Cardiac fibroblast (primary cell): Measurements from ENCODE around the gene FRMD4A.

Experiments used
- DNase-seq, 2 donors: peaks; one replicate each; pipeline versions ENCODE4 v3.0.0 to v3.0.0-alpha.2; 2010; ENCODE audit warnings: low read depth in 2 of 2
- H3K4me3 ChIP-seq, 2 donors: replicated peaks in 1 of 2; 1 replicate in 1 of 2; 2 replicates in 1 of 2; pipeline ENCODE4 v1.5.1; 2011; ENCODE audit warnings: low read depth in 2 of 2, low read length in 2 of 2, mild to moderate bottlenecking in 2 of 2, moderate library complexity in 1 of 2
- TF ChIP-seq, protein P1 (sequence below): IDR thresholded peaks from one replicate; pipeline ENCODE4 v1.5.1; 2011; ENCODE audit warnings: low read depth, mild to moderate bottlenecking, low read length, inconsistent platforms

Gene FRMD4A

DNA sequence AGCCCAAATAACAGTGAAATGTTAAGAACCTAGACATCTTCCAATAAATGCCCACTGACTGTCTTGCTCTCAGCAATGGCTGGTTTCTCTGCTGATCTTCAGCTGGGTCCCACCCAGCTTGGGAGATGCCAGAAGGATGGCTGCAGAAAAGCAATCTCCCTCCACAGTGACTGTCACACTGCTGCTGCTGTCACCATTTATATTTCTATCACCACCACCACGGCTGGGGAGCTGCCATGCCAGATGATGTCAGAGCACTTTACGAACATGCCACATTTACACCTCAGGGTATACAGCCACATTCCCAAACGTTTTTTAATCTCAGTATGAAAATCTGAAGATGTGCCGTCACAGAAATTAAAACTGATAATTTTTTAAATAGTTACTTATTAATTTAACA is 29.8 kb upstream of the FRMD4A start:
- TF ChIP-seq, protein P1, sequence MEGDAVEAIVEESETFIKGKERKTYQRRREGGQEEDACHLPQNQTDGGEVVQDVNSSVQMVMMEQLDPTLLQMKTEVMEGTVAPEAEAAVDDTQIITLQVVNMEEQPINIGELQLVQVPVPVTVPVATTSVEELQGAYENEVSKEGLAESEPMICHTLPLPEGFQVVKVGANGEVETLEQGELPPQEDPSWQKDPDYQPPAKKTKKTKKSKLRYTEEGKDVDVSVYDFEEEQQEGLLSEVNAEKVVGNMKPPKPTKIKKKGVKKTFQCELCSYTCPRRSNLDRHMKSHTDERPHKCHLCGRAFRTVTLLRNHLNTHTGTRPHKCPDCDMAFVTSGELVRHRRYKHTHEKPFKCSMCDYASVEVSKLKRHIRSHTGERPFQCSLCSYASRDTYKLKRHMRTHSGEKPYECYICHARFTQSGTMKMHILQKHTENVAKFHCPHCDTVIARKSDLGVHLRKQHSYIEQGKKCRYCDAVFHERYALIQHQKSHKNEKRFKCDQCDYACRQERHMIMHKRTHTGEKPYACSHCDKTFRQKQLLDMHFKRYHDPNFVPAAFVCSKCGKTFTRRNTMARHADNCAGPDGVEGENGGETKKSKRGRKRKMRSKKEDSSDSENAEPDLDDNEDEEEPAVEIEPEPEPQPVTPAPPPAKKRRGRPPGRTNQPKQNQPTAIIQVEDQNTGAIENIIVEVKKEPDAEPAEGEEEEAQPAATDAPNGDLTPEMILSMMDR: no peak
- no peak overlapping the region for H3K4me3 ChIP-seq
- DNase-seq: no peak

DNA sequence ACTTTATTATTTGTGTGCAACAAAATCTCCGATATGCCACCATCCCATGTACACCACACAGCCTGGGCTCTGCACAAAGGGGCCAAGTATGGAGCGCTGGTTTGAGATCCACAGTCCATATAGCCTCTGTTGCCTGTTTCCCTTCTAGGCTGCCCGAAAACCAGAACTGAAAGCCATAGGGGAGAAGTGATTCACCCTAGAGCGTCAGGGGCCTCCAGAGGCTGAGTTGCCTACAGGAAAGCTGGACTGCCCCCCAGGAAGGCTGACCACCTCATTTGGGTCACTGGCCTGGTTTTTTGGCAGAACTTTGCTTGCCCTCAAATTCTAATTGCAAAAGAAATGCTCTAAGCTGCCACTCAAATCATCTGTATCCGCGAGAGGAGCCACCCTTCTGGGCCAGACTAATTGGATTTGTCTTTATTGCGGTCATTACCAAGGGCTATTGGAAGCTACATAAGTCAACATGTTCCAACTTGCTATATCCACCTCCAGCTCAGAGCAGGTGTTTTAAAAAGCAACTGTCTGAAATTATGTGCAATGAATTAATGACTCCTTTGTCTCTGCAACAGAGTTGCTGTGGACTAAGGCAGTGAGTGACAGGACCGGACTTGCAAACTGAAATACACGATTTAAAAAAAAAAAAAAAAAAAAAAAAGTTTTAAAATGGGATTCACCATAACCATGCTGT is 28.3 kb upstream of the FRMD4A start:
- DNase-seq: no peak
- TF ChIP-seq, protein P1: no peak
- no peak overlapping the region for H3K4me3 ChIP-seq

DNA sequence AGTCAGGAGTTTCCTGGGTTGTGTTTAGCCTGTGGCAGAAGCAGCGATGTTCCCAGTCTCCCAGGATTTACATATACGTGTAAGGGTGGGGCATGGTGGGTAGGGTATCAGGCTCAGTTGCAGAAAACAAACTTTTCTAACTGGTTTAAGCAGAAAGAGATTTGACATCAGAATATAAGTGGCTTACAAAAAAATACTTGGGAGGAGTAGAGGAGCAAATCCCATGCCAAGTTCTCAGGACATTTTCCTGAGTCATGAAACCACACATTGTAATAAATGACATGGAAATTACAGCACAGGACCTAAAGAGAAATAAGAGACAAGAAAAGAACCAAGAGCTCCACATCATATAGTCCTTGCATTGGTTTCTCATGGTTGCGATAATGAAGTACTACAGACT is 26.2 kb upstream of the FRMD4A start:
- peak; percentile 1 to 64 for DNase-seq
- TF ChIP-seq, protein P1: no peak
- no peak overlapping the region for H3K4me3 ChIP-seq

DNA sequence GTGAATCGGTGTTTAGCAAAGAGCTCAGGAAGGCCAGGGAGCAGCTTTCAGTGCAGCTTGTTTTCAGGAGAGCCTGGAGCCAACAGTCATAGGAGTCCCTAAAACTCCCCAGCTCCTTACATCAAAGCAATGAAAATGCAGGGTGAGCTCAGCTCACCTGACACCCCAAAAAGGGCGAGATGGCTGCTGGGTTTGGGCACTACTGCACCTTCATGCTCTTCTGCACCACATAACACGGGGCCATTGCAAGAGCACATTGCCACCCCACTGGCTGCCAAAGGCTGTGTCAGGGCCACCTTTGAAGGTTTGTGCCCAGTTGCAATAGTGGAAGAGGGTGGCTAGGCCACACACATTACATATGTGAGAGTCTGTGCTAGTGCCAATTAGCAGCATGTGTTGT is 25.0 kb upstream of the FRMD4A start:
- TF ChIP-seq, protein P1: no peak
- H3K4me3 ChIP-seq: no peak overlapping the region
- DNase-seq: no peak

DNA sequence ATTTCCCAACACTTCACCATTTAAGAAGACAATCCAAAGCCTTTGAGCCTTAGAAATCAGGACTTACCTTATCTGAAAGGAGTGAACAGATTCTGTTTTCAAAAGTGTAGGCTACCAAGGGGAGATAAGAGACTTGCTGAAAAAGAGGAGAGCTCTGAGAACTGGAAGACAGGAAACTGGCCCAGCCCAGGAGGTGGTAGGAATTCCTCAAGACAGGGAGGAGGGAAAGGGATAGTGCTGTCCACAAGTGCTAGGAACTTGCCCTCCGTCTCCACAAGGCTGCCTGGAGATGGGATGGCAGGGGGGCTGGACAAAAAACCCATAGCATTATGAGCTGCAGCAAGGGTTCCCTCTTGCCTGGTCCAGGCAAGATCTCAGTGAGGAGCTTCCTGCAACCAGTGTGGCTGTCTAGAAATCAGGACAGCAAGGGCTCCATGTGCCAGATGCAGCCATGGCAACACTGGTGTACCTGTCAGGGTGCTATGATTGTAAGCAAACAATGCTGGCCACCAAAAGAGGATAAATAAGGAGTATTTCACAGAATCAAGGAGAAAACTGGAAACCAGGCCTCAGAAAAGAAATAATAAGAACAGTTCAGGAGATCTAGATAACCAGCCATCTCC is 22.7 kb upstream of the FRMD4A start:
- TF ChIP-seq, protein P1: no peak
- H3K4me3 ChIP-seq: no peak overlapping the region
- DNase-seq: no peak

DNA sequence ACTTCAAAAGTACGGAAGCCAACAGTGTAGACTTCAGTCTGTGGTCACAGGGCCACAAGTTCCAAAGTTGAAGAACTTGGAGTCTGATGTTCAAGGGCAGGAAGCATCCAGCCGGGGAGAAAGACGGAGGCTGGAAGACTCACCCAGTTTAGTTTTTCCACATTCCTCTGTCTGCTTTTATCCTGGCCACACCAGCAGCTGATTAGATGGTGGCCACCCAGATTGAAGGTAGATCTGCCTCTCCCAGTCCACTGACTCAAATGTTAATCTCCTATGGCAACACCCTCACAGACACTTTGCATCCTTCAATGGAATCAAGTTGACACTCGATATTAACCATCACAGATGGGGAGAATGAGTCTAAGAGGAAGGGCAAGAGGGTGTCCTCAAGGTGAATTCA is 19.3 kb upstream of the FRMD4A start:
- no peak overlapping the region for H3K4me3 ChIP-seq
- DNase-seq: no peak
- TF ChIP-seq, protein P1: no peak
